AG04450 (cell line): ENCODE measurements around the gene ATXN10. TPM values are rescaled to one million over a fixed set of nuclear protein-coding genes. Genes with fewer than 3 reads are reported as not detected.

Experiments
- CTCF ChIA-PET: fragments of 300-600, 350-600 bp; formaldehyde crosslinking; extraction: SDS; loops from one replicate; lab custom pipeline; 2022; ENCODE audit warnings: antibody characterized with exemption, inconsistent platforms; lab: Charles Lee
- POLR2A ChIA-PET: fragments of 350-600 bp; formaldehyde crosslinking; extraction: SDS; loops from one replicate; lab custom pipeline; 2021; ENCODE audit warnings: antibody characterized with exemption, inconsistent platforms; lab: Yijun Ruan, JAX
- DNase-seq: peaks from one replicate; pipeline ENCODE4 v3.0.0-alpha.2; 2011; ENCODE audit warnings: low read depth, low spot score
- H3K27ac ChIP-seq: one replicate; pipeline ENCODE4 v1.5.1; 2012; ENCODE audit warnings: low read depth, low read length, control low read depth
- H3K27me3 ChIP-seq: one replicate; pipeline ENCODE4 v1.6.0; 2012; ENCODE audit warnings: low read length; ENCODE audit not compliant: control insufficient read depth, insufficient read depth
- H3K4me3 ChIP-seq: 2 replicates; pipeline ENCODE4 v1.5.1; 2011; ENCODE audit warnings: mild to moderate bottlenecking, low read depth, low read length, control low read depth
- H3K9me3 ChIP-seq: 2 replicates; pipeline ENCODE4 v1.5.1; 2012; ENCODE audit warnings: low read length; ENCODE audit not compliant: control insufficient read depth, insufficient read depth
- CTCF ChIP-seq: IDR thresholded peaks from 2 replicates; pipeline ENCODE4 v1.5.1; 2011; ENCODE audit warnings: low read depth, low read length, control low read depth, inconsistent platforms
- polyA plus RNA-seq: library from polyadenylated mRNA; depleted of rRNA; stranded (reverse); fragments of >200 nt; gene quantifications from 2 replicates; pipeline ENCODE4 v1.2.3, GENCODE V29; 2011

The ATXN10 gene
- polyA plus RNA-seq, 1 experiment = 521 TPM

- H3K4me3 ChIP-seq = no peak overlapping the region
- H3K27me3 ChIP-seq = no peaks in the 10 kb centered on the region
- DNase-seq = no peak
- no peak for TF ChIP-seq CTCF
- H3K27ac ChIP-seq = no peak overlapping the region
- H3K9me3 ChIP-seq = peaks cover 4% of the 10 kb centered on the region; the same call in 1 of the 2 replicates
- POLR2A ChIA-PET = no interaction called here
- CTCF ChIA-PET = no interaction called here
Observed at GRCh38 chr22:45889539-45890350, 218.1 kb downstream of the ATXN10 start.

GRCh38 chr22:45890351-45890635 lies 218.7 kb downstream of the ATXN10 start:
- ChIA-PET POLR2A (no interaction called here), CTCF (no interaction called here)

GRCh38 chr22:45891021-45891421 lies 219.4 kb downstream of the ATXN10 start:
- Histone ChIP-seq H3K27me3 (no peaks in the 10 kb centered on the region), H3K9me3 (peaks cover 4% of the 10 kb centered on the region; the same call in 1 of the 2 replicates), H3K27ac (no peak overlapping the region), H3K4me3 (no peak overlapping the region)
- ChIA-PET POLR2A (no interaction called here), CTCF (no interaction called here)
- no peak for TF ChIP-seq CTCF
- DNase-seq = no peak

More at GRCh38 chr22:45890351-45890635, 218.7 kb downstream of the ATXN10 start:
- TF ChIP-seq CTCF = no peak
- Histone ChIP-seq H3K9me3 (peaks cover 4% of the 10 kb centered on the region; the same call in 1 of the 2 replicates), H3K4me3 (no peak overlapping the region), H3K27me3 (no peaks in the 10 kb centered on the region), H3K27ac (no peak overlapping the region)
- DNase-seq = no peak

GRCh38 chr22:45891471-45891995 lies 219.9 kb downstream of the ATXN10 start:
- no peak for DNase-seq
- H3K27me3 ChIP-seq = peaks cover 3% of the 10 kb centered on the region
- H3K9me3 ChIP-seq = peaks cover 4% of the 10 kb centered on the region; the same call in 1 of the 2 replicates
- no peak overlapping the region for H3K4me3 ChIP-seq
- TF ChIP-seq CTCF = no peak
- ChIA-PET CTCF (no interaction called here), POLR2A (no interaction called here)
- H3K27ac ChIP-seq = no peak overlapping the region

GRCh38 chr22:45891996-45892621 lies 220.5 kb downstream of the ATXN10 start:
- H3K4me3 ChIP-seq = no peak overlapping the region
- no peak overlapping the region for H3K27ac ChIP-seq
- POLR2A ChIA-PET = no interaction called here
- peaks cover 4% of the 10 kb centered on the region; the same call in 1 of the 2 replicates for H3K9me3 ChIP-seq
- CTCF ChIA-PET = no interaction called here
- no peak for DNase-seq
- peaks cover 4% of the 10 kb centered on the region for H3K27me3 ChIP-seq
- no peak for TF ChIP-seq CTCF
